Keratinocyte (primary cell): ENCODE measurements around the gene SOS1. TPM values are rescaled to one million over a fixed set of nuclear protein-coding genes. Genes with fewer than 3 reads are reported as not detected.

Experiments used
- DNase-seq: peaks from one replicate; pipeline ENCODE4 v3.0.0-alpha.2; 2011; ENCODE audit warnings: low read depth, missing footprints, low spot score
- FAIRE-seq: peaks from 2 replicates; lab custom pipeline; 2011; peaks lifted over from hg19 to GRCh38; lab: Jason Lieb, UNC
- H2AFZ ChIP-seq: 2 replicates; pipeline ENCODE4 v1.6.0; 2012; ENCODE audit warnings: low read length, control low read depth, inconsistent platforms; ENCODE audit not compliant: control insufficient read depth
- H3K27ac ChIP-seq: 2 replicates; pipeline ENCODE4 v1.5.1; 2011; ENCODE audit warnings: low read length; ENCODE audit not compliant: control insufficient read depth, insufficient read depth
- H3K27me3 ChIP-seq: 3 replicates; pipeline ENCODE4 v1.6.0; 2011; ENCODE audit warnings: low read length; ENCODE audit not compliant: control insufficient read depth, insufficient read depth; ENCODE audit errors: extremely low read depth
- H3K36me3 ChIP-seq, 2 experiments: 2 replicates in 1 of 2; 3 replicates in 1 of 2; pipeline ENCODE4 v1.5.1; 2011; ENCODE audit warnings: low read length in 2 of 2, mild to moderate bottlenecking in 1 of 2; ENCODE audit not compliant: control insufficient read depth in 2 of 2, insufficient read depth in 2 of 2; ENCODE audit errors: extremely low read depth in 1 of 2
- H3K4me1 ChIP-seq: 3 replicates; pipeline ENCODE4 v1.5.1; 2011; ENCODE audit warnings: low read length; ENCODE audit not compliant: control insufficient read depth, insufficient read depth; ENCODE audit errors: extremely low read depth
- H3K4me2 ChIP-seq: 3 replicates; pipeline ENCODE4 v1.6.0; 2011; ENCODE audit warnings: low read depth, low read length; ENCODE audit not compliant: control insufficient read depth, insufficient read depth; ENCODE audit errors: extremely low read depth
- H3K4me3 ChIP-seq, 3 experiments: fragments of 200-600 bp in 1 of 3; sonication (generic) in 1 of 3; 2 replicates in 2 of 3; 3 replicates in 1 of 3; pipeline ENCODE4 v1.5.1; 2011 to 2016; ENCODE audit warnings: low read length in 3 of 3, mild to moderate bottlenecking in 3 of 3, control low read depth in 2 of 3, inconsistent platforms in 1 of 3, low read depth in 1 of 3, mixed read lengths in 1 of 3, mixed run types in 1 of 3, moderate library complexity in 1 of 3; ENCODE audit not compliant: control insufficient read depth in 2 of 3, insufficient read depth in 2 of 3; ENCODE audit errors: extremely low read depth in 1 of 3
- H3K79me2 ChIP-seq: 2 replicates; pipeline ENCODE4 v1.6.0; 2012; ENCODE audit warnings: low read length; ENCODE audit not compliant: control insufficient read depth, insufficient read depth
- H3K9ac ChIP-seq: 3 replicates; pipeline ENCODE4 v1.6.0; 2011; ENCODE audit warnings: low read length; ENCODE audit not compliant: control insufficient read depth, insufficient read depth; ENCODE audit errors: extremely low read depth
- H3K9me1 ChIP-seq: 3 replicates; pipeline ENCODE4 v1.6.0; 2011; ENCODE audit warnings: low read length; ENCODE audit not compliant: control insufficient read depth, insufficient read depth; ENCODE audit errors: extremely low read depth
- H3K9me3 ChIP-seq: 2 replicates; pipeline ENCODE4 v1.5.1; 2012; ENCODE audit warnings: low read depth, low read length; ENCODE audit not compliant: control insufficient read depth
- H4K20me1 ChIP-seq: 3 replicates; pipeline ENCODE4 v1.6.0; 2011; ENCODE audit warnings: low read length; ENCODE audit not compliant: control insufficient read depth, insufficient read depth; ENCODE audit errors: extremely low read depth
- EZH2 ChIP-seq: IDR thresholded peaks from one replicate; pipeline ENCODE4 v1.6.1; 2012; ENCODE audit warnings: inconsistent platforms, mild to moderate bottlenecking, low read length, moderate library complexity
- dilution Hi-C: fragments of 300-500 bp; cut with MboI; formaldehyde crosslinking; loops from one replicate; pipeline ENCODE4 v1.7.0; 2020; ENCODE audit warnings: low sequenced_read_pairs; ENCODE audit not compliant: extremely low pct_ligation_motif_present
- polyA plus RNA-seq, 5 experiments: library from polyadenylated mRNA; depleted of rRNA in 3 of 5; stranded (reverse) in 3 of 5; stranded (forward) in 1 of 5; unstranded in 1 of 5; fragments of >200 nt; gene quantifications; 1 replicate in 1 of 5; 2 replicates in 3 of 5; 3 replicates in 1 of 5; pipeline versions ENCODE4 v1.2.1 to v1.2.3, GENCODE V29; 2011 to 2012; ENCODE audit warnings: missing spikeins in 2 of 5, low read depth in 1 of 5, low replicate concordance in 1 of 5
- TF ChIP-seq, protein P1 (sequence below), 3 experiments: IDR thresholded peaks in 1 of 3; conservative IDR thresholded peaks in 1 of 3; optimal IDR thresholded peaks in 1 of 3; 2 replicates in 2 of 3; 3 replicates in 1 of 3; pipeline versions ENCODE3 to v1.5.1; 2011; ENCODE audit warnings: low read length in 3 of 3, mild to moderate bottlenecking in 3 of 3, moderate library complexity in 2 of 3, control low read depth in 1 of 3, inconsistent platforms in 1 of 3; ENCODE audit not compliant: insufficient read depth in 2 of 3; ENCODE audit errors: extremely low read depth in 1 of 3

The SOS1 gene
- polyA plus RNA-seq, 1 donor (not counting 4 experiments of a cell fraction or from before 2014, with no cell fraction given), result 21.5 TPM

DNA sequence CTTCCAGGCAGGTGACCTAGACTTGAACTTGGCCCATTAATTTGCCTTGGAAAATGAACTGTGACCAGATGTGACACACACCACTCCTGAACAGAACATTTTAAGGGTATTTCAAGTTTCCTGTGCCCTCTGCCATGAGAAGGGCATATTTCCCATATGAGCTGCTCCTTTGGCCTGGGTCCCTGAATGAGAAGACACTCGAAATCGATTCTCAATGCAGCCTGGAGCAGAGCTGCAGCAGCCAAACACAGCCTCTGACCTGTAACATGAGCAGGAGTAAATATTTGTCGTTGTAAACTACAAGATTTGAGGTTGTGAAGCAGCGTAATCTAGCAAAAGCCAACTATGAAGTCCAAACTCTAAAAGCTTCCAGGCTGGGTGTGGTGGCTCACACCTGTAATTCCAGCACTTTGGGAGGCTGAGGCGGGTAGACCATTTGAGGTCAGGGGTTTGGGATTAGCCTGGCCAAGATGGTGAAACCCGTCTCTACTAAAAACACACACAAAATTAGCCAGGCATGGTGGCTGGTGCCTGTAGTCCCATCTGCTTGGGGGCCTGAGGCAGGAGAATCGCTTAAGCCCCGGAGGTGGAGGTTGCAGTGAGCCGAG is 30.1 kb upstream of the SOS1 start:
- no peaks in the 10 kb centered on the region for H4K20me1 ChIP-seq
- no peaks in the 10 kb centered on the region for H3K36me3 ChIP-seq
- DNase-seq (no peak), FAIRE-seq (no peak)
- H3K4me3 ChIP-seq, result no peak overlapping the region
- dilution Hi-C loops, result no loop called here
- TF ChIP-seq EZH2, result no peak
- TF ChIP-seq, protein P1, sequence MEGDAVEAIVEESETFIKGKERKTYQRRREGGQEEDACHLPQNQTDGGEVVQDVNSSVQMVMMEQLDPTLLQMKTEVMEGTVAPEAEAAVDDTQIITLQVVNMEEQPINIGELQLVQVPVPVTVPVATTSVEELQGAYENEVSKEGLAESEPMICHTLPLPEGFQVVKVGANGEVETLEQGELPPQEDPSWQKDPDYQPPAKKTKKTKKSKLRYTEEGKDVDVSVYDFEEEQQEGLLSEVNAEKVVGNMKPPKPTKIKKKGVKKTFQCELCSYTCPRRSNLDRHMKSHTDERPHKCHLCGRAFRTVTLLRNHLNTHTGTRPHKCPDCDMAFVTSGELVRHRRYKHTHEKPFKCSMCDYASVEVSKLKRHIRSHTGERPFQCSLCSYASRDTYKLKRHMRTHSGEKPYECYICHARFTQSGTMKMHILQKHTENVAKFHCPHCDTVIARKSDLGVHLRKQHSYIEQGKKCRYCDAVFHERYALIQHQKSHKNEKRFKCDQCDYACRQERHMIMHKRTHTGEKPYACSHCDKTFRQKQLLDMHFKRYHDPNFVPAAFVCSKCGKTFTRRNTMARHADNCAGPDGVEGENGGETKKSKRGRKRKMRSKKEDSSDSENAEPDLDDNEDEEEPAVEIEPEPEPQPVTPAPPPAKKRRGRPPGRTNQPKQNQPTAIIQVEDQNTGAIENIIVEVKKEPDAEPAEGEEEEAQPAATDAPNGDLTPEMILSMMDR (optimal IDR thresholded peaks at IDR 0.05 in 1 of 3, IDR thresholded peaks at IDR 0.05 in 1 of 3, conservative IDR thresholded peaks at IDR 0.05 in 1 of 3; ENCODE audit: extremely low read depth in 1 of 3, insufficient read depth in 2 of 3, low read length in 3 of 3), result no peak
- H3K4me2 ChIP-seq, result no peak overlapping the region
- H3K9me1 ChIP-seq, result no peaks in the 10 kb centered on the region
- H3K27ac ChIP-seq, result no peak overlapping the region
- H3K27me3 ChIP-seq, result no peaks in the 10 kb centered on the region
- no peak overlapping the region for H2AFZ ChIP-seq
- H3K4me1 ChIP-seq, result no peaks in the 10 kb centered on the region
- H3K9me3 ChIP-seq, result no peaks in the 10 kb centered on the region
- H3K9ac ChIP-seq, result no peak overlapping the region
- no peaks in the 10 kb centered on the region for H3K79me2 ChIP-seq

DNA sequence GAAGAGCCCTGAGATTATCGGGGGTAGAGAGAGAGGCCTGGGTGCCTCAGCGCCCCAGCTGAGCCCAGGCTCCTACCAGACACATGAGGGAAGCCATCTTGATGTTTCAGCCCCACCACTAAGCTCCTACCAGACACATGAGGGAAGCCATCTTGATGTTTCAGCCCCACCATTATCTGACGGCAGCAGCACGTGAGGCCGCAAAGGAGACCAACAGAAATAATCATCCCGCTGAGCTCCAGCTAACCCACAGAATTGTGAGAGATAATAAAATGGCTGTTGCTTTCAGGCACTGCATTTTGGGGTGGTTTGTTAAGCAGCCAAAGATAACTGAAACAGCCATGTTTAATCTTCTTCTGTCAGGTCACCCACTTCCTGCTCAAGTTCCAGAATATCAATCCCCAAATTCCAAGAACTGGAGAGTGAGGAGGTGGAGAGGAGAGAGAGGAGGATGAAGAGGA is 29.3 kb upstream of the SOS1 start:
- Histone ChIP-seq H3K27me3 (no peaks in the 10 kb centered on the region), H3K36me3 (no peaks in the 10 kb centered on the region), H4K20me1 (no peaks in the 10 kb centered on the region), H3K4me1 (no peaks in the 10 kb centered on the region), H3K27ac (no peak overlapping the region), H3K4me2 (no peak overlapping the region), H3K9me3 (no peaks in the 10 kb centered on the region), H3K9ac (no peak overlapping the region), H3K9me1 (no peaks in the 10 kb centered on the region), H2AFZ (no peak overlapping the region), H3K79me2 (no peaks in the 10 kb centered on the region), H3K4me3 (no peak overlapping the region)
- DNase-seq, result no peak
- dilution Hi-C loops, result no loop called here
- no peak for TF ChIP-seq EZH2
- TF ChIP-seq, protein P1 (optimal IDR thresholded peaks at IDR 0.05 in 1 of 3, IDR thresholded peaks at IDR 0.05 in 1 of 3, conservative IDR thresholded peaks at IDR 0.05 in 1 of 3; ENCODE audit: extremely low read depth in 1 of 3, insufficient read depth in 2 of 3, low read length in 3 of 3), result no peak
- no peak for FAIRE-seq
